ENCODE measurements around the gene ADAM23. TPM values are rescaled to one million over a fixed set of nuclear protein-coding genes. Genes with fewer than 3 reads are reported as not detected.

The ADAM23 gene
- total RNA-seq, 4 donors from 2014 or later: 0.37 to 4.6 (median 2.2) TPM

DNA sequence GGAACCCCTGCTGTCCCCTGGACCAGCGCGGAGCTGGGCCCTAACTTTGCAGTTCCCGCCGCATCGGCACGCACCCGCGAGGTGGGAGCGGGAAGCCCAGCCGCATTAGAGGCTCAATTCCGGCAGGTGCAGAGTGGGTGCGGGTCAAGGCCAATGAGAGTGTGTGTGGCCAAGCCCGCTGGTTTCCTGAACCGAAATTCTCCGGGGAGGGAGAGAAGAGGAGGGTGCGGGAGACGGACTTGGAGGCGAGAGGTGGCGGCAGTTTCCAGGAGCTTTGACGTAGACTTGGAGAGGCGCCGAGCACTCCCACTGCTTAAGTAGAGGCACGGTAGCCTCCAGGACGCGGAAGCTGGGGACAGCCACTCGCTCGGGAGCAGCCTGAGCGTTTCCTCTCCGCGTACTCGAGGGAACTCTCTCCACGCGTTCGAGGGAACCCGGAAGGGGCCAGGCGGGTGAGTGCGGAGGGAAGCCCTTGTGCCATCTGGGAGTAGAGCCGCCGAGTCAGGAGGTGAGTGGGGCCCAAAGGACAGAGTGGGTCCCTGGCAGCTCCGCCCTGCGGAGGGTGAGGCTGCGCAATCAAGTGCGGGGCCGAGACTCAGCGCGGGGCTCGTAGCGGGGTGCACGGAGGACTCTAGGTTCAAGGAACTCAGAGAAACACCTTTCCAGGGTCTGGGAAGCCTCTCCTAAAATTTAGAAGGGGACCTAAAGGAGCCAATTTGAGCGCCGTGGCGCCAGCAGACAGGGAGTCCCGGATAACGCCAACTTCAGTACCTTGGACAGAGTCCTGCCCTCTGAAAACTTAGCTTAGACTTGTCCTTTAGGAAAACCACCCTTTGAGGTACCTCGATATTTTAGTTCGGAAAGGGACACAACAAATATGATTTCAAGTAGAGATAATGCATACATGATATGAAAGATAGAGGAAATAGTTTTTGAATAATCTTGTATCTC lies 199.0 kb downstream of the ADAM23 start, which contains the start of gene FAM237A:
Gene FAM237A, plus strand, starts transcription at position 413 of the 951 bp plus-strand sequence. CDS start 1,750 bp downstream, outside the sequence.
- TF ChIP-seq CTCF (IDR thresholded peaks at IDR 0.05): no peak
- no peak for ATAC-seq (ENCODE audit: low FRiP score)
- no peak for DNase-seq (ENCODE audit: low spot score)

DNA sequence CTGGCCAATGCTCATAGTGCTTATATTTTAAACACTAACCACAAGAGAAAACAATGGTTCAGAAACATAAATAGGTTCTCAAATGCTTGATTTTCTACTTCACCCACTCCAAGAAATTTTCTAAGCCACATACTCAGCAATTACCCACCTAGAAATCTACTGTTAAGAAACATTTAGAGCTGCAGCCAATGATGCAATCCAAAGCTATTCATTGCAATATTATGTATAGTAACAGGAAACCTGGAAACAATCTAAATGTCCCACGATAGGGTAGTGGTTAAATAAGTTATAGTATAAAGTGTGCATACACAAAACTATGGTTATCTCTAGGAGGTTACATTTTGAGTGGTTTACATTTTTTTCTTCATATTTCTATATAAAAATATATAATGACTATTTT lies 204.7 kb downstream of the ADAM23 start:
- DNase-seq (ENCODE audit: low spot score) (no peak), ATAC-seq (ENCODE audit: low FRiP score) (no peak)
- TF ChIP-seq CTCF (IDR thresholded peaks at IDR 0.05): no peak

DNA sequence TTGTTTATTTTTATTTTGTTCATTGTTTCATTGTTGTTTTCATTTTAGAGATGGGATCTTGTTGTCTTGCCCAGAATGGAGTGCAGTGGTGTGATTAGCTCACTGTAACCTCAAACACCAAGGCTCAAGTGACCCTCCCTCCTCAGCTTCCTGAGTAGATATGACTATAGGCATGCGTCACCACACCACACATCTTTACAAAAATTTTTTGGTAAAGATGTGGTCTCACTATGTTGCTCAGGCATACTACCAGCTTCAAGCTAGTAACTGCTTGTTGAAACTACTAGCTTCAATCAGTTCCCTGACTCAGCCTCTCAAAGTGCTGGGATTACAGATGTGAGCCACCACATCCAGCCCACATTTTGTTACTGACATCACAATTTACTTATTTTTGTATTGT lies 213.8 kb downstream of the ADAM23 start:
- no peak for ATAC-seq (ENCODE audit: low FRiP score)
- DNase-seq (ENCODE audit: low spot score): no peak
- no peak for TF ChIP-seq CTCF (IDR thresholded peaks at IDR 0.05)

GRCh38 chr2:206665251-206665650 lies 221.9 kb downstream of the ADAM23 start:
- ATAC-seq (ENCODE audit: low FRiP score): no peak
- no peak for TF ChIP-seq CTCF (IDR thresholded peaks at IDR 0.05)
- DNase-seq (ENCODE audit: low spot score): no peak

Other genes starting within 250 kb of the ADAM23 start
- 10 to 100 TPM in 2 of 4 donors, 1 to 10 TPM in 2; 8.4 to 25.4 (median 10.7) TPM for gene ZDBF2, start 168.9 kb upstream of the ADAM23 start, total RNA-seq
- gene FAM237A, start 199.0 kb downstream of the ADAM23 start, total RNA-seq: not detected

Measured in omental fat pad (tissue), 4 donors.